K562 (cell line): ENCODE data around the gene PGLYRP4. TPM values are rescaled to one million over a fixed set of nuclear protein-coding genes. Genes with fewer than 3 reads are reported as not detected.

Source experiments
- BACH1 ChIP-seq: fragments of 200-800 bp; sonication (Bioruptor generic); IDR thresholded peaks from 2 replicates; pipeline ENCODE4 v1.6.1; 2016; ENCODE audit warnings: missing genetic modification characterization, missing compliant biosample characterization
- CBX2 ChIP-seq: fragments of 200-600 bp; sonication (generic); IDR thresholded peaks from one replicate; pipeline ENCODE4 v1.6.1; 2012; ENCODE audit warnings: mild to moderate bottlenecking, low read length, inconsistent platforms; ENCODE audit not compliant: insufficient read depth, poor library complexity, severe bottlenecking
- ETV1 ChIP-seq: fragments of 450-650 bp; conservative IDR thresholded peaks from 2 replicates; pipeline ENCODE4 v1.6.1; 2016; ENCODE audit warnings: missing genetic modification characterization, control low read depth, low read depth, missing compliant biosample characterization
- HDAC3 ChIP-seq: fragments of 450-650 bp; IDR thresholded peaks from 2 replicates; pipeline ENCODE4 v1.6.1; 2018; ENCODE audit warnings: borderline replicate concordance, mild to moderate bottlenecking, moderate library complexity; ENCODE audit not compliant: partially characterized antibody
- HDAC8 ChIP-seq: fragments of 450-650 bp; IDR thresholded peaks from 2 replicates; pipeline ENCODE4 v1.6.1; 2016; ENCODE audit warnings: mild to moderate bottlenecking, missing genetic modification characterization, moderate library complexity, missing compliant biosample characterization
- HEY1 ChIP-seq: fragments of 250-450 bp; sonication (Bioruptor Pico); IDR thresholded peaks from 2 replicates; pipeline ENCODE4 v1.5.0; 2020; ENCODE audit warnings: mild to moderate bottlenecking, moderate library complexity, borderline replicate concordance
- HMGN3 ChIP-seq: IDR thresholded peaks from 2 replicates; pipeline ENCODE4 v1.6.1; 2011; ENCODE audit warnings: borderline replicate concordance, low read depth, mild to moderate bottlenecking, mixed read lengths, low read length; ENCODE audit not compliant: insufficient read length; ENCODE audit errors: extremely low read depth
- RBBP5 ChIP-seq: fragments of 200-600 bp; sonication (generic); IDR thresholded peaks from 2 replicates; pipeline ENCODE4 v1.6.1; 2012; ENCODE audit warnings: borderline replicate concordance, mild to moderate bottlenecking, low read length, control low read depth, inconsistent platforms; ENCODE audit not compliant: insufficient read depth, poor library complexity, severe bottlenecking
- RUNX1 ChIP-seq: sonication (generic); IDR thresholded peaks from 2 replicates; pipeline ENCODE4 v1.6.1; 2016; ENCODE audit warnings: antibody characterized with exemption, low read depth
- TBL1XR1 ChIP-seq, 2 experiments: IDR thresholded peaks; 2 replicates each; pipeline ENCODE4 v1.6.1; 2012; ENCODE audit warnings: improper control_type of control experiment in 2 of 2, low read length in 2 of 2, mild to moderate bottlenecking in 1 of 2
- ZNF316 ChIP-seq: fragments of 450-650 bp; IDR thresholded peaks from 2 replicates; pipeline ENCODE4 v1.6.1; 2016
- polyA plus RNA-seq, 8 experiments: library from polyadenylated mRNA; depleted of rRNA in 4 of 8; stranded (reverse) in 5 of 8; unstranded in 3 of 8; fragments of >200 nt; fragmentation: Nextera tagmentation in 2 of 8; fragmentation: Illumina TruSeq in 1 of 8; extraction: Ambion mirVana in 2 of 8; extraction: Trizol in 1 of 8; gene quantifications; 2 replicates each; pipeline versions ENCODE4 v1.2.1 to v1.2.3, GENCODE V29; 2011 to 2014; ENCODE audit warnings: inconsistent platforms in 1 of 8, missing spikeins in 1 of 8
- total RNA-seq, 7 experiments: library from RNA; depleted of rRNA in 6 of 7; stranded (reverse); fragments of >200 nt in 6 of 7; fragmentation: Illumina TruSeq in 2 of 7; extraction: Trizol in 2 of 7; gene quantifications; 2 replicates each; pipeline versions ENCODE4 v1.2.1 to v1.2.3, GENCODE V29; 2011 to 2021; ENCODE audit warnings: low replicate concordance in 1 of 7
- TF ChIP-seq, protein P1 (sequence below): fragments of 450-650 bp; IDR thresholded peaks from 2 replicates; pipeline ENCODE4 v1.6.1; 2018; ENCODE audit warnings: mild to moderate bottlenecking, low read depth; ENCODE audit not compliant: partially characterized antibody
- TF ChIP-seq, protein P2 (sequence below): fragments of 200-600 bp; sonication (generic); IDR thresholded peaks from one replicate; pipeline ENCODE4 v1.6.1; 2012; ENCODE audit warnings: mild to moderate bottlenecking, low read depth, low read length, inconsistent platforms

The PGLYRP4 gene
- total and polyA plus RNA-seq, 9 of the 15 experiments (the other 6 are each of a cell fraction or from before 2014, with no cell fraction given) = 0.06 to 0.13 (median 0.11) TPM; not detected in 6

DNA sequence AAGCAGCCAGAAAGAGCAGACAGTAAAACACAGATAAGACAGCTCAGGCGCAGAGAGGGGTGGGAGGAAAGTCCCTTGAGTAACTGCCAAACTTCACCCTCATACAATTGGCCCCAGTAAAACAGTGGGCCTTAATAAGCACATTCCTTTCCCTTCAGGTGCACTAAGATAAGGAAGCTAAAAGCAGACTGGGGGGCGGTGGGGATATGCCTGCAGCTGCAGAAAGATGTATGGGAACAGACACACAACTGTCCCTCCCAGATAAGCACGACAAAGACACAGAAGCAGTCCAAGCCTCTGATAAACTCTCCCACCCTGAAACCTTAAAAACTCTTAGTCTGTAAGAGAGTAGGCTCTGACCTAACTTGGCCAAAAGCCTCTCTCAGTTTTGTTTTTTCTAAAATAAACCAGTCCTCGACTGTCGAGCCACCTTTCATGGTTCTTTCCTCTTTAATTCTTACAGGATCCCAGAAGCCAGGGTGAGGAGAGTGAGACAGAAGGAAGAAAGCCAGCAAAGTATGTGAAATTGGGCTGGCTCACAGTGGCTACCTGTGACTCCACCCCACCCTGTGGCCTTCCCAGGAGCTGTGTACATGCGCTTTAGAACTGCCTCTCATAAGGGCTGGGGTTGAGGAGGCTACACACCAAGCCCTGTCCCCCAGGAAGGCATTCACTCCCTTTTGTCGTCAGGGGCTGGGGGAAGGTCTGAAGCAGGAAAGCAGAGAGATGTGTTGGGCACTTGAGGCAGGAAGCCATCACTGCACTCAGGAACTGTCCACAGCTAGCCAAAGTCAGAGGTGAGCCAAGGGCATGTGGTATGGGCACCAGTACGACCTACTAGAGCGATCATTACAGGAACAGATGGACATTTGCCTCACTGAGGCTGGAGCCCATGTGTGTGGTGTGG is 4.6 kb downstream of the PGLYRP4 start (continued):
- TF ChIP-seq, protein P1, sequence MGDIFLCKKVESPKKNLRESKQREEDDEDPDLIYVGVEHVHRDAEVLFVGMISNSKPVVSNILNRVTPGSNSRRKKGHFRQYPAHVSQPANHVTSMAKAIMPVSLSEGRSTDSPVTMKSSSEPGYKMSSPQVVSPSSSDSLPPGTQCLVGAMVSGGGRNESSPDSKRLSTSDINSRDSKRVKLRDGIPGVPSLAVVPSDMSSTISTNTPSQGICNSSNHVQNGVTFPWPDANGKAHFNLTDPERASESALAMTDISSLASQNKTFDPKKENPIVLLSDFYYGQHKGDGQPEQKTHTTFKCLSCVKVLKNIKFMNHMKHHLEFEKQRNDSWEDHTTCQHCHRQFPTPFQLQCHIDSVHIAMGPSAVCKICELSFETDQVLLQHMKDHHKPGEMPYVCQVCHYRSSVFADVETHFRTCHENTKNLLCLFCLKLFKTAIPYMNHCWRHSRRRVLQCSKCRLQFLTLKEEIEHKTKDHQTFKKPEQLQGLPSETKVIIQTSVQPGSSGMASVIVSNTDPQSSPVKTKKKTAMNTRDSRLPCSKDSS = no peak
- peak; percentile 92 for TF ChIP-seq HEY1
- peak; percentile 63 for TF ChIP-seq HMGN3
- TF ChIP-seq ZNF316 = peak; percentile 68
- TF ChIP-seq, protein P2, sequence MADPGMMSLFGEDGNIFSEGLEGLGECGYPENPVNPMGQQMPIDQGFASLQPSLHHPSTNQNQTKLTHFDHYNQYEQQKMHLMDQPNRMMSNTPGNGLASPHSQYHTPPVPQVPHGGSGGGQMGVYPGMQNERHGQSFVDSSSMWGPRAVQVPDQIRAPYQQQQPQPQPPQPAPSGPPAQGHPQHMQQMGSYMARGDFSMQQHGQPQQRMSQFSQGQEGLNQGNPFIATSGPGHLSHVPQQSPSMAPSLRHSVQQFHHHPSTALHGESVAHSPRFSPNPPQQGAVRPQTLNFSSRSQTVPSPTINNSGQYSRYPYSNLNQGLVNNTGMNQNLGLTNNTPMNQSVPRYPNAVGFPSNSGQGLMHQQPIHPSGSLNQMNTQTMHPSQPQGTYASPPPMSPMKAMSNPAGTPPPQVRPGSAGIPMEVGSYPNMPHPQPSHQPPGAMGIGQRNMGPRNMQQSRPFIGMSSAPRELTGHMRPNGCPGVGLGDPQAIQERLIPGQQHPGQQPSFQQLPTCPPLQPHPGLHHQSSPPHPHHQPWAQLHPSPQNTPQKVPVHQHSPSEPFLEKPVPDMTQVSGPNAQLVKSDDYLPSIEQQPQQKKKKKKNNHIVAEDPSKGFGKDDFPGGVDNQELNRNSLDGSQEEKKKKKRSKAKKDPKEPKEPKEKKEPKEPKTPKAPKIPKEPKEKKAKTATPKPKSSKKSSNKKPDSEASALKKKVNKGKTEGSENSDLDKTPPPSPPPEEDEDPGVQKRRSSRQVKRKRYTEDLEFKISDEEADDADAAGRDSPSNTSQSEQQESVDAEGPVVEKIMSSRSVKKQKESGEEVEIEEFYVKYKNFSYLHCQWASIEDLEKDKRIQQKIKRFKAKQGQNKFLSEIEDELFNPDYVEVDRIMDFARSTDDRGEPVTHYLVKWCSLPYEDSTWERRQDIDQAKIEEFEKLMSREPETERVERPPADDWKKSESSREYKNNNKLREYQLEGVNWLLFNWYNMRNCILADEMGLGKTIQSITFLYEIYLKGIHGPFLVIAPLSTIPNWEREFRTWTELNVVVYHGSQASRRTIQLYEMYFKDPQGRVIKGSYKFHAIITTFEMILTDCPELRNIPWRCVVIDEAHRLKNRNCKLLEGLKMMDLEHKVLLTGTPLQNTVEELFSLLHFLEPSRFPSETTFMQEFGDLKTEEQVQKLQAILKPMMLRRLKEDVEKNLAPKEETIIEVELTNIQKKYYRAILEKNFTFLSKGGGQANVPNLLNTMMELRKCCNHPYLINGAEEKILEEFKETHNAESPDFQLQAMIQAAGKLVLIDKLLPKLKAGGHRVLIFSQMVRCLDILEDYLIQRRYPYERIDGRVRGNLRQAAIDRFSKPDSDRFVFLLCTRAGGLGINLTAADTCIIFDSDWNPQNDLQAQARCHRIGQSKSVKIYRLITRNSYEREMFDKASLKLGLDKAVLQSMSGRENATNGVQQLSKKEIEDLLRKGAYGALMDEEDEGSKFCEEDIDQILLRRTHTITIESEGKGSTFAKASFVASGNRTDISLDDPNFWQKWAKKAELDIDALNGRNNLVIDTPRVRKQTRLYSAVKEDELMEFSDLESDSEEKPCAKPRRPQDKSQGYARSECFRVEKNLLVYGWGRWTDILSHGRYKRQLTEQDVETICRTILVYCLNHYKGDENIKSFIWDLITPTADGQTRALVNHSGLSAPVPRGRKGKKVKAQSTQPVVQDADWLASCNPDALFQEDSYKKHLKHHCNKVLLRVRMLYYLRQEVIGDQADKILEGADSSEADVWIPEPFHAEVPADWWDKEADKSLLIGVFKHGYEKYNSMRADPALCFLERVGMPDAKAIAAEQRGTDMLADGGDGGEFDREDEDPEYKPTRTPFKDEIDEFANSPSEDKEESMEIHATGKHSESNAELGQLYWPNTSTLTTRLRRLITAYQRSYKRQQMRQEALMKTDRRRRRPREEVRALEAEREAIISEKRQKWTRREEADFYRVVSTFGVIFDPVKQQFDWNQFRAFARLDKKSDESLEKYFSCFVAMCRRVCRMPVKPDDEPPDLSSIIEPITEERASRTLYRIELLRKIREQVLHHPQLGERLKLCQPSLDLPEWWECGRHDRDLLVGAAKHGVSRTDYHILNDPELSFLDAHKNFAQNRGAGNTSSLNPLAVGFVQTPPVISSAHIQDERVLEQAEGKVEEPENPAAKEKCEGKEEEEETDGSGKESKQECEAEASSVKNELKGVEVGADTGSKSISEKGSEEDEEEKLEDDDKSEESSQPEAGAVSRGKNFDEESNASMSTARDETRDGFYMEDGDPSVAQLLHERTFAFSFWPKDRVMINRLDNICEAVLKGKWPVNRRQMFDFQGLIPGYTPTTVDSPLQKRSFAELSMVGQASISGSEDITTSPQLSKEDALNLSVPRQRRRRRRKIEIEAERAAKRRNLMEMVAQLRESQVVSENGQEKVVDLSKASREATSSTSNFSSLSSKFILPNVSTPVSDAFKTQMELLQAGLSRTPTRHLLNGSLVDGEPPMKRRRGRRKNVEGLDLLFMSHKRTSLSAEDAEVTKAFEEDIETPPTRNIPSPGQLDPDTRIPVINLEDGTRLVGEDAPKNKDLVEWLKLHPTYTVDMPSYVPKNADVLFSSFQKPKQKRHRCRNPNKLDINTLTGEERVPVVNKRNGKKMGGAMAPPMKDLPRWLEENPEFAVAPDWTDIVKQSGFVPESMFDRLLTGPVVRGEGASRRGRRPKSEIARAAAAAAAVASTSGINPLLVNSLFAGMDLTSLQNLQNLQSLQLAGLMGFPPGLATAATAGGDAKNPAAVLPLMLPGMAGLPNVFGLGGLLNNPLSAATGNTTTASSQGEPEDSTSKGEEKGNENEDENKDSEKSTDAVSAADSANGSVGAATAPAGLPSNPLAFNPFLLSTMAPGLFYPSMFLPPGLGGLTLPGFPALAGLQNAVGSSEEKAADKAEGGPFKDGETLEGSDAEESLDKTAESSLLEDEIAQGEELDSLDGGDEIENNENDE = no peak
- TF ChIP-seq BACH1 (tag) = peak; percentile 92
- peak; percentile 100 for TF ChIP-seq HDAC3
- TF ChIP-seq RBBP5 = peak; percentile 69
- TF ChIP-seq HDAC8 (tag) = no peak; the same call in 1 of the 2 replicates
- TF ChIP-seq CBX2 = no peak
- peak; percentile 94 for TF ChIP-seq RUNX1
- TF ChIP-seq TBL1XR1 (IDR thresholded peaks at IDR 0.05; ENCODE audit: low read length in 2 of 2) = peak; percentile 95 to 99; a peak in 3 of 4 replicates
- peak; percentile 88 for TF ChIP-seq ETV1 (tag)
